Ishikawa (cell line): ENCODE results near the gene STRA6.

Experiments
- CEBPB ChIP-seq: IDR thresholded peaks from 2 replicates; pipeline ENCODE4 v1.6.1; 2012
- EP300 ChIP-seq: IDR thresholded peaks from 2 replicates; pipeline ENCODE4 v1.6.1; 2012; ENCODE audit warnings: borderline replicate concordance
- NFIC ChIP-seq: IDR thresholded peaks from 2 replicates; pipeline ENCODE4 v1.6.1; 2012
- TEAD4 ChIP-seq: IDR thresholded peaks from 2 replicates; pipeline ENCODE4 v1.6.1; 2012
- USF1 ChIP-seq: IDR thresholded peaks from 2 replicates; pipeline ENCODE4 v1.6.1; 2012
- TF ChIP-seq, protein P1 (sequence below): IDR thresholded peaks from 2 replicates; pipeline ENCODE4 v1.6.1; 2012; ENCODE audit warnings: low read depth, mild to moderate bottlenecking

- TF ChIP-seq CEBPB (no peak), USF1 (no peak), TEAD4 (no peak), NFIC (no peak), EP300 (no peak)
- TF ChIP-seq, protein P1, sequence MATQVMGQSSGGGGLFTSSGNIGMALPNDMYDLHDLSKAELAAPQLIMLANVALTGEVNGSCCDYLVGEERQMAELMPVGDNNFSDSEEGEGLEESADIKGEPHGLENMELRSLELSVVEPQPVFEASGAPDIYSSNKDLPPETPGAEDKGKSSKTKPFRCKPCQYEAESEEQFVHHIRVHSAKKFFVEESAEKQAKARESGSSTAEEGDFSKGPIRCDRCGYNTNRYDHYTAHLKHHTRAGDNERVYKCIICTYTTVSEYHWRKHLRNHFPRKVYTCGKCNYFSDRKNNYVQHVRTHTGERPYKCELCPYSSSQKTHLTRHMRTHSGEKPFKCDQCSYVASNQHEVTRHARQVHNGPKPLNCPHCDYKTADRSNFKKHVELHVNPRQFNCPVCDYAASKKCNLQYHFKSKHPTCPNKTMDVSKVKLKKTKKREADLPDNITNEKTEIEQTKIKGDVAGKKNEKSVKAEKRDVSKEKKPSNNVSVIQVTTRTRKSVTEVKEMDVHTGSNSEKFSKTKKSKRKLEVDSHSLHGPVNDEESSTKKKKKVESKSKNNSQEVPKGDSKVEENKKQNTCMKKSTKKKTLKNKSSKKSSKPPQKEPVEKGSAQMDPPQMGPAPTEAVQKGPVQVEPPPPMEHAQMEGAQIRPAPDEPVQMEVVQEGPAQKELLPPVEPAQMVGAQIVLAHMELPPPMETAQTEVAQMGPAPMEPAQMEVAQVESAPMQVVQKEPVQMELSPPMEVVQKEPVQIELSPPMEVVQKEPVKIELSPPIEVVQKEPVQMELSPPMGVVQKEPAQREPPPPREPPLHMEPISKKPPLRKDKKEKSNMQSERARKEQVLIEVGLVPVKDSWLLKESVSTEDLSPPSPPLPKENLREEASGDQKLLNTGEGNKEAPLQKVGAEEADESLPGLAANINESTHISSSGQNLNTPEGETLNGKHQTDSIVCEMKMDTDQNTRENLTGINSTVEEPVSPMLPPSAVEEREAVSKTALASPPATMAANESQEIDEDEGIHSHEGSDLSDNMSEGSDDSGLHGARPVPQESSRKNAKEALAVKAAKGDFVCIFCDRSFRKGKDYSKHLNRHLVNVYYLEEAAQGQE, result no peak
These were observed 14.4 kb upstream of the STRA6 start for GRCh38 chr15:74216949-74217348.
